HG03442 (cell line): ENCODE measurements around the gene BLOC1S5.

Experiments used
- ATAC-seq: cut with Tn5 transposase; IDR thresholded peaks from one replicate; pipeline ENCODE4 v1.9.1; 2021; ENCODE audit warnings: mild to moderate bottlenecking, moderate library complexity; ENCODE audit not compliant: unreplicated experiment

BLOC1S5 gene, protein sequence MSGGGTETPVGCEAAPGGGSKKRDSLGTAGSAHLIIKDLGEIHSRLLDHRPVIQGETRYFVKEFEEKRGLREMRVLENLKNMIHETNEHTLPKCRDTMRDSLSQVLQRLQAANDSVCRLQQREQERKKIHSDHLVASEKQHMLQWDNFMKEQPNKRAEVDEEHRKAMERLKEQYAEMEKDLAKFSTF

GRCh38 chr6:8063761-8064637, at the start of gene BLOC1S5:
BLOC1S5 (minus strand) TSS chr6:8064389; CDS start chr6:8064376, 13 bp downstream.
- peak; percentile 86 for ATAC-seq

- ATAC-seq = no peak
Measured at GRCh38 chr6:8113131-8113654, 49.0 kb upstream of the BLOC1S5 start.

- no peak for ATAC-seq
Measured at GRCh38 chr6:8110725-8111124, 46.5 kb upstream of the BLOC1S5 start.

DNA sequence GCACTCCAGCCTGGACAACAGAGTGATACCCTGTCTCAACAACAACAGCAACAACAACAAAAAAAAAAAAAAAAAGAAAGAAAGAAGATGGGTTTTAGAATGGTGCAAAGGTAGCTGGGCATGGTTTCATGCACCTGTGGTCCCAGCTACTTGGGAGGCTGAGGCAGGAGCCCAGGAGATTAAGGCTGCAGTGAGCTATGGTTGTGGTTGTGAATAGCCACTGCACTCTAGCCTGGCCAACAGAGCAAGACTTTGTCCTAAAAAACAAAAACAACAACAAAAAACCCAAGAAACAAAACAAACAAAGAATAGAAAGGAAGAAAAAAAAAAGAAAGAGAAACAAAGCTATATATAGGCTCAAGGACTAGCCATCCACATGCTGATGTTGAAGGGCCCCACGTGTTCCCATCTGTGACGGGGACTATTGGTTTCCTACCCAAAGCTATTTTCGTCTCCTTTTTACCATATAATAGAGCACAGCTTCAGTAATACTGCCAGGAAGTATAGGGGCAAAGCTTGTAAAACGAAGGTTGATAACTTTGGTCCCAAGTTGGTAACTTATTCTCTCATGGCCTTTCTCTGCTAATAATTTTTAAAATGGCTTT, 46.0 kb upstream of the BLOC1S5 start:
- ATAC-seq = peak; percentile 77

DNA sequence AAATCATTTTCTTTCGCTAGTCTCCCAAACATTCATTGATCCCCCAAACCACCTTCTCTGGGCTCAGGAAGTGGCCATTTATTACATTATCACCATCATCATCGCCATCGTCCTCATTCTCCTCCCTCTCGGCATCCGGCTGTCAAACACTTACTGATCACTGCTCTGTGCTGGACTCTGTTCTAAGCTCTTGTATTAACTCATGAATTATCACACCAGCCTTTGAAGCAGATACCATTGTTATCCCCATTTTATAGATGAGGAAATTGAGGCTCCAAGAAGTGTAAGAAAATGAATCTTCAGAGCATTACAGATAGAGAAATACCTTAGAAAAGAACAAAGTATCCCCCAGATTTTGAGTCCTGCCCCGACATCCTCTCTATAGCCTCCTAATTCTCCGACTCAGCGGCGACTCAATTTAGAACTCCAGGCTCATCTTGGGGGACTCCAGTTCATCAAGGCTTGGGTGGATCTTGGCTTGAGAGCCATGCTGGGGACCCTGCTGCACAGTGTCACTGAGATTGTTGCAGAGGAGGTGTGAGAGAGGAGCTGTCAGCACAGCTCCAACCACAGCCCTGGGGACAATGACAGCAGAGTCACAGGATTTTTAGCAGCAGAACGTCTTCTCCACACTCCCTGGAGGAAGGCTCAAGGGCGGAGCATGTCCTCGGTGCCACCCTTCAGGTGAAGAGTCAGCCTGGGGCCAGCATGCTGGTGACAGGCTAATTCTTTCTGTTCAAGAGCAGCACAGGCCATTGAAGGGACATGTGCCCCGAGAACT, 44.8 kb upstream of the BLOC1S5 start:
- no peak for ATAC-seq

DNA sequence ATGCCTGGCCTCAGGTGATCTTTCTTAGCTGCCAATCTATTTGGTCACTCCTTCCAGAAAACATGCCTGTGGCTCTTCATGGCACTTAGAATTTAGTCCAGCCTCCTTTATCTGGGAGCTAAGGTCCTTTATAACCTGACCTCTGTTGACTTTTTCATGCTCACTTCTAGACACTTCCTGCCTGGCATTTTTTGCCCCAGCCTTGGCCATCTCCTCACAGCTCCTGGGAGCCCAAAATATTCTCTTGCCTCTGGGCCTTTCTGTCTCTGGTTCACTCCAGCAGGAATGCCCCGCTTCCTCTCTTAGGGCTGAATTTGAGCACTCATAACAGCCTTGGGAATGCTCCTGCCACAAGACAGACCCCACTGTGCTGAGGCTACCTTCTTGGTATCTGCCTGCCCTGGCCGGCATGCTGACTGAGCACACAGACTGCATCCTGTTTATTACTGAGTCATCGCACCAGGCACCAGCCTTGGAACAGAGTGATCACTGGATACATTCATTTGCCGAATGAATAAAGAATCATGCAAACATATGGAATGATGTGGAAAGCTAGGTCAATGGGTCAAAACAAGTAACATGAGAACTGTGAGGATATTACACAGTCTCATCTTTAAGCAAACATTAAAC, 44.0 kb upstream of the BLOC1S5 start:
- no peak for ATAC-seq

- ATAC-seq = no peak
Measured at GRCh38 chr6:8105791-8106190, 41.6 kb upstream of the BLOC1S5 start.

- no peak for ATAC-seq
Measured at GRCh38 chr6:8103726-8104125, 39.5 kb upstream of the BLOC1S5 start.

- peak; percentile 99 for ATAC-seq
Measured at GRCh38 chr6:8102122-8102958, 38.2 kb upstream of the BLOC1S5 start, which contains the start of gene EEF1E1. EEF1E1 (minus strand) TSS chr6:8102548; CDS start chr6:8102521, 27 bp downstream.

GRCh38 chr6:8100159-8100854, 36.1 kb upstream of the BLOC1S5 start:
- ATAC-seq = no peak

- ATAC-seq = no peak
Measured at GRCh38 chr6:8090650-8091049, 26.5 kb upstream of the BLOC1S5 start.

GRCh38 chr6:8088886-8089285, 24.7 kb upstream of the BLOC1S5 start:
- no peak for ATAC-seq

DNA sequence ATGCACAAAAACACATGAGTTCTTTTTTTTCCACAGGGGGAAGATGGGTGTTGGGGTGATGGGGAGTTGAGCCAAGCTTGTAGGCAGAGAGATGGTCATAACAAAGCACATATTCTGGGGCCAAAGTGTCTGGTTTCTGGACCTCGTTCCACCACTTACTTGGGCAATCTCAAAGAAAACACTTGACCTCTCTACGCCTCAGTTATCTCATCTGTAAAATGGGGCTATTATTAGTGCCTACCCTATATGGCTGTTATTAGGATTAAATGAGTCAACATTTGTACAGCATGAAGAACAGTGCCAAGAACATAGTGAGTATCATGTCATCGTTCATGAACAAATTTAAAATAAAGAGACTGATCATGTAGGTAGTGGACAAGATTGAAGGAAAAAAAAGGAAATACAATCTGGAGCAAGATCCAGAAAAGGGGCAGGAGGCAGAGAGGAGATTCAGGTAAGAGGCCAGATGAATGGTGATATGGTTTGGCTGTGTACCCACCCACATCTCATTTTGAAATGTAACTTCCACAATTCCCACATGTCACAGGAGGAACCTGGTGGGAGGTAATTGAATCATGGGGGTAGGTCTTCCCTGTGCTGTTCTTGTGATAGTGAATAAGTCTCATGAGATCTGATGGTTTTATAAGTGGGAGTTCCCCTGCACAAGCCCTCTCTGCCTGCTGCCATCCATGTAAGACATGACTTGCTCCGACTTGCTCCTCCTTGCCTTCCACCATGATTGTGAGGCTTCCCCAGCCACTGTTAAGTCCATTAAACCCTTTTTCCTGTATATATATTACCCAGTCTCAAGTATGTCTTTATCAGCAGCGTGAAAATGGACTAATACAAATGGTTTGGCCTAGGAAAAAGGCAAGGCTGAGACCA, 23.9 kb upstream of the BLOC1S5 start:
- ATAC-seq = no peak

DNA sequence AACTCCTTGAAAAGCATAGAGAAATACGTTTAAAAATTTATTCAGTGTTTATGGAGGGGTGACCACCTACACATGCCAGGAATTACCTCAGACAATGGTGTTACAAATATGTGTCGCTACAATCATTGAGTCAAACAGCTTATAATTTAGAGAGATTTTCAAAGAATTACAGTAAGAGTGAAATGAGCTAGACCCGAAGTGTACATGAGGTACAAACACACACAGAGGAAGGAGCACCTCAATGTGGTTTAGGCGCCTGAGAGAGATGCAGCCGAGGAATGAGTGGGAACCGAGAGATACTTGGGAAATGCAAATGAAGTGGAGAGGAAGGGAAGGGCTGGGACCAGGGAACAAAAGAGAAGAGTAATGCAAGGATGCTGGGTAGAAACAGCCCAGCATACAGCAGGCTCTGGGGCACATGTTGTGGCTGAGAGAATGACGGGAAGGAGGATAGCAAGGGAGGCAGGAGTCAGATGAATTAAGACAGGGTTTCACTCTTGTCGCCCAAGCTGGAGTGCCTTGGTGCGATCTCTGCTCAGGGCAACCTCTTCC, 22.6 kb upstream of the BLOC1S5 start:
- no peak for ATAC-seq

- ATAC-seq = no peak
Measured at GRCh38 chr6:8085053-8085511, 20.9 kb upstream of the BLOC1S5 start.

DNA sequence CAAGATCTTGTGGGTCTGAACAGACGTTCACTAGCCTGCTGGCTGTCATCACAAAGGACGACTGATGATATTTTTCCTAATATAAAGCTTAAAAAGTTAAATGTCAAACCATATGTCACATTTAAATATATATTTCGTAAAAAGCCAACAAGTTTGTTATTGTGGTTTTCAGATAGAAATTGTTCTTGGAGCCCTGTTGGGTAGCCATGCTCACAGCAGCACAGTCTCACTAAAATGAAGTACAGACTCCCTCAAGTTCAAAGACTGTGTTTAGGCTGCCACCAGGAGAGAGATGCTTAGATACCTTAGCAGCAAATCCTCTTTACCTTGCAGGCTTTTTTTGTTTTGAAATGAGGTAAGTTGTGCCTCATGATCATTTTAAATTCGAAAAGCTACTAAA, 20.4 kb upstream of the BLOC1S5 start:
- no peak for ATAC-seq
